Left ventricle myocardium inferior (tissue), 1 donor: Measurements from ENCODE around the gene S100A14. TPM values are rescaled to one million over a fixed set of nuclear protein-coding genes. Genes with fewer than 3 reads are reported as not detected.

Experiments used
- DNase-seq: peaks from one replicate; pipeline ENCODE4 v3.0.0-alpha.2; 2020
- H3K27ac ChIP-seq: fragments of 200-600 bp; replicated peaks from 2 replicates; pipeline ENCODE4 v1.8.0; 2021
- H3K27me3 ChIP-seq: fragments of 200-600 bp; 2 replicates; pipeline ENCODE4 v1.8.0; 2021; ENCODE audit warnings: low read depth
- H3K36me3 ChIP-seq: fragments of 200-600 bp; 2 replicates; pipeline ENCODE4 v1.8.0; 2021
- H3K4me1 ChIP-seq: fragments of 200-600 bp; 2 replicates; pipeline ENCODE4 v1.8.0; 2021
- H3K4me3 ChIP-seq: fragments of 200-600 bp; 2 replicates; pipeline ENCODE4 v1.8.0; 2021; ENCODE audit warnings: mild to moderate bottlenecking, moderate library complexity
- H3K9me3 ChIP-seq: fragments of 200-600 bp; replicated peaks from 2 replicates; pipeline ENCODE4 v1.8.0; 2021
- intact Hi-C: fragments of 100-400 bp; cut with micrococcal nuclease; formaldehyde crosslinking; loops from one replicate; pipeline ENCODE4 v1.11.0; 2022
- total RNA-seq: library from RNA; stranded (reverse); fragmentation: NEBNext Ultra II Directional; extraction: Animal tissue kit (Norgen Biotek cat#: 25700); gene quantifications from one replicate; pipeline ENCODE4 v1.2.1, GENCODE V29; 2021
- TF ChIP-seq, protein P1 (sequence below): fragments of 200-600 bp; IDR thresholded peaks from 2 replicates; pipeline ENCODE4 v1.8.0; 2021; ENCODE audit warnings: antibody characterized with exemption, mild to moderate bottlenecking, borderline replicate concordance
- donor health status: DM: no; HTN: yes; CAD: no; lungs with severe emphysema.

The S100A14 gene
- total RNA-seq, 1 donor from 2014 or later = 6.5 TPM

DNA sequence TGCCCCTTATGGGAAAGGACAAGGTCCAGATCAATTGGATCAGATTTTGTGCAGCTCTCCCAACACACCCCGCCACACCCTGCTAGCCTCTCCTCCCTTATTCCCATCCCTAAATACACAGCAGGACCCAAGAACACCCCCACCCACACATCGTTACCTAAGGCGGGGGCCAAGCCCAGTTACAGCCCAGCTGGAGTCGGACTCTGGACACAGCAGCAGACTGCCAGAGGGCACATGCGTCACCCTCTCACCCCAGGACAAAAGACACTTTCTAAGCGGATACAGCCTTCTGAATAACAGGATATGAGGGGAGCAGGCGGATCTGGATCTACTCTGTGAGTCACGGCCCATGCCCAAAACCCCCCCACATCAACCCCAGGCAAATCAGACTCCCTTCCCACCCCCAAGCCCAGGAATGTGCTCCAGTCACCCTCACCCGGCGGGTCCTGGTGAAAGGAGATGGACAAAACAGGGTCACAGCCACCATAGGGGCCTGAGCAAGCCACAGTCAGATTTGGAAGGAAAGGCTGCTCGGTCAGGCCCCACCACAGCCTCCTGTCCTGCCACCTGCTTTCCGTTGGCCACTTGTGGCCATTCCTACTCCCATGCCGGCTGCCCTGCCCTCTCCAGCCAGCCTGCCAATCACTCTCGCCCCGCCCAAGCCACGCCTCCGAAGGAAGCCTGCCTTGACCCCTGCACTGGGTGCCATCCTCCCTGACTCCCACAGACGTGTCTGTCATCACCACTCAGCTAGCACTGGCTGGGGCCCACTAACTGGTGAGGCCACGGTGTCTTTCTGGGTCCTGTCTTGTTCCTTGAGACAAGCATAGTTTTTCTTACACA lies 7.2 kb downstream of the S100A14 start:
- TF ChIP-seq, protein P1, sequence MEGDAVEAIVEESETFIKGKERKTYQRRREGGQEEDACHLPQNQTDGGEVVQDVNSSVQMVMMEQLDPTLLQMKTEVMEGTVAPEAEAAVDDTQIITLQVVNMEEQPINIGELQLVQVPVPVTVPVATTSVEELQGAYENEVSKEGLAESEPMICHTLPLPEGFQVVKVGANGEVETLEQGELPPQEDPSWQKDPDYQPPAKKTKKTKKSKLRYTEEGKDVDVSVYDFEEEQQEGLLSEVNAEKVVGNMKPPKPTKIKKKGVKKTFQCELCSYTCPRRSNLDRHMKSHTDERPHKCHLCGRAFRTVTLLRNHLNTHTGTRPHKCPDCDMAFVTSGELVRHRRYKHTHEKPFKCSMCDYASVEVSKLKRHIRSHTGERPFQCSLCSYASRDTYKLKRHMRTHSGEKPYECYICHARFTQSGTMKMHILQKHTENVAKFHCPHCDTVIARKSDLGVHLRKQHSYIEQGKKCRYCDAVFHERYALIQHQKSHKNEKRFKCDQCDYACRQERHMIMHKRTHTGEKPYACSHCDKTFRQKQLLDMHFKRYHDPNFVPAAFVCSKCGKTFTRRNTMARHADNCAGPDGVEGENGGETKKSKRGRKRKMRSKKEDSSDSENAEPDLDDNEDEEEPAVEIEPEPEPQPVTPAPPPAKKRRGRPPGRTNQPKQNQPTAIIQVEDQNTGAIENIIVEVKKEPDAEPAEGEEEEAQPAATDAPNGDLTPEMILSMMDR = no peak
- Histone ChIP-seq H3K4me3 (peak overlapping the region; percentile 67), H3K9me3 (no peaks in the 10 kb centered on the region), H3K4me1 (peaks cover 60% of the 10 kb centered on the region), H3K27ac (peak overlapping the region; percentile 90), H3K27me3 (no peaks in the 10 kb centered on the region), H3K36me3 (peaks cover 29% of the 10 kb centered on the region)
- peak; percentile 70 for DNase-seq
- intact Hi-C loops = no loop called here

DNA sequence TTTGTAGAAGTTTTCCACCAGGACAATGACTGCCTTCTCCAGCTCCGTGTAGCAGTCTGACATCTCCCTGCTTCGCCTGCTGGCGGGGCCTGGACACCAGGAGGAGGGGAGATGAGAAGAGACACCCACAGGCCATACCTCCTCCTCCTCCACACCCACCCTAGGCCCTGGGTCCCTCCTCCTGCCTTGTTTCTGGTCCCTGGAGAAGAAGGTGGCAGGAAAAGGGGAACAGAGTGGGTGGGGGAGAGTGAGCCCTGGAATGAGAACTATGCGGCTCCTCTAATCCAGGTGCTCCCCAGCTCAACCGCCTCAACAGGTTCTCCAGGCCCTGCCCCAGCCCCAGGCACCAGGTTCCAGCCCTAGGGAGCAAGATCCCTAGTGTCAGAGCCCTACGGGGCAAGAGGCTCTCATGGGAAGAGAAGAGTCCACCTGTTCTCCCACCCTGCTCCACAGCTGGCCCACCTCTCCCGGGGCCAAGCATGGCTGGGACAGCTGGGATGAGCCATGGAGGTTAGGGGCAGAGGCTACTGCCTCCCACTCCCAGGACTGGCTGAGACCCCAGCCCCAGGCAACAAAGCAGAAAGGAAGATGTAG lies 7.9 kb downstream of the S100A14 start:
- no peaks in the 10 kb centered on the region for H3K9me3 ChIP-seq
- TF ChIP-seq, protein P1 = no peak
- DNase-seq = no peak
- H3K27ac ChIP-seq = peak overlapping the region; percentile 90
- H3K27me3 ChIP-seq = no peaks in the 10 kb centered on the region
- peak overlapping the region; percentile 67 for H3K4me3 ChIP-seq
- peaks cover 29% of the 10 kb centered on the region for H3K36me3 ChIP-seq
- intact Hi-C loops = no loop called here
- H3K4me1 ChIP-seq = peaks cover 55% of the 10 kb centered on the region

DNA sequence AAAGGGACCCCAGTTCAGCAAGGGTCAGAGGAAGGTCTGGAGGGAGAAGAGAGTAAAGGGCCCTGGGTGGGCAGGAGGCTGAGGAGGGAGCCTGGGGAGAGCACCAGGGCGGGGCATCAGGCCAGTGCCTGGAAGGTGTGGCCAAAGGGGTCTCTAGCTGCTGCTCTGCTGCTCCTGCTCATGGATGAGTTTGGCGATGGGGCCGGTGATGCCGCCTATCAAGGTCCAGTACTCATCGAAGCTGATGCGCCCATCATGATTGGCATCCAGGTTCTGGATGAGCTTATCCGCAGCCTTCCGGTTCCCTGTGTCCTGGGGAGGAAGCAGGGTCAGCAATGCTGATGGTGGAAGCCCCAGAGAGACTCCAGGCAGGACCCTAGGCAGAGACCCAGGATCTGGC lies 8.7 kb downstream of the S100A14 start:
- Histone ChIP-seq H3K4me1 (peaks cover 54% of the 10 kb centered on the region), H3K27me3 (no peaks in the 10 kb centered on the region), H3K4me3 (peak overlapping the region; percentile 67), H3K27ac (peak overlapping the region; percentile 90), H3K9me3 (no peaks in the 10 kb centered on the region), H3K36me3 (peaks cover 29% of the 10 kb centered on the region)
- DNase-seq = no peak
- intact Hi-C loops = no loop called here
- TF ChIP-seq, protein P1 = no peak

DNA sequence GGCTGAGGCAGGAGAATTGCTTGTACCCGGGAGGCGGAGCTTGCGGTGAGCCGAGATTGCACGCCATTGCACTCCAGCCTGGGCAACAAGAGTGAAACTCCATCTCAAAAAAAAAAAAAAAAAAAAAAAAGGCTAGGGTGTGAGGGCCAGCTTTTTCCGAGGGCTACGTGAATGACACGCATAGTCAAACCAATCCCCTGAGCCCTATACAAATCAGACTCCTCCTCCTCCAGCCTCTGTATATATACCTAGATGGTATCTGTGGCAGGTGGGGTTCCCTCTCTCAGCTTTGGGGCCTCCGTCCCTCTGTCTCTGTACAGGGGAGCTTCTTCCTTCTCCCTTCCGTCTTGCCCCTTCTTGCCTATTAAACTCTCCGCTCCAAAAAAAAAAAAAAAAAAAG lies 9.9 kb downstream of the S100A14 start:
- no peak for DNase-seq
- no peak overlapping the region for H3K27ac ChIP-seq
- TF ChIP-seq, protein P1 = no peak
- peaks cover 29% of the 10 kb centered on the region for H3K36me3 ChIP-seq
- intact Hi-C loops = no loop called here
- peaks cover 46% of the 10 kb centered on the region for H3K4me1 ChIP-seq
- H3K4me3 ChIP-seq = no peak overlapping the region
- H3K9me3 ChIP-seq = no peaks in the 10 kb centered on the region
- H3K27me3 ChIP-seq = no peaks in the 10 kb centered on the region

DNA sequence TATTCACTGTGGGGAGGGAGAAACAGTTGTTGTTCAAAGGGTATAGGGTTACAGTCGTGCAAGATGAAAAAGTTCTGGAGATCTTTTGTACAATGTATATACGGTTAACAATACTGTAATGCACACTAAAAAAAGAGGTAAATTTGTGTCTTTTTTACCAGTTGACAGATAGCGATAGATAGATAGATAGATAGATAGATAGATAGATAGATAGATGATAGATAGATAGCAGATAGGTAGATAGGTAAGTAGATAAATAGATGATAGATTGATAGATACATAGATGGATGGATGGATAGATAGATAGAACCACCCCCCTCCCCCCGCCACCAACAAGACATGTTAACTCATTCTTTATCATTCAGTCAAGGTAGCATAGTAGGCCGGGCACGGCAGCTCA lies 13.4 kb downstream of the S100A14 start:
- H3K4me1 ChIP-seq = peaks cover 19% of the 10 kb centered on the region
- H3K9me3 ChIP-seq = no peaks in the 10 kb centered on the region
- no peak overlapping the region for H3K4me3 ChIP-seq
- intact Hi-C loops = no loop called here
- DNase-seq = no peak
- no peaks in the 10 kb centered on the region for H3K27me3 ChIP-seq
- H3K36me3 ChIP-seq = peaks cover 26% of the 10 kb centered on the region
- TF ChIP-seq, protein P1 = no peak
- no peak overlapping the region for H3K27ac ChIP-seq
